Astrocyte (in vitro differentiated cells and primary cell): ENCODE data around the gene EPS8L3.

Experiments used
- CTCF ChIP-seq: IDR thresholded peaks from 2 replicates; pipeline ENCODE4 v1.5.1; 2011; ENCODE audit warnings: low read depth, mild to moderate bottlenecking, inconsistent platforms, low read length, moderate library complexity; ENCODE audit not compliant: insufficient read depth
- EZH2 ChIP-seq: IDR thresholded peaks from 2 replicates; pipeline ENCODE4 v1.6.1; 2012; ENCODE audit warnings: mild to moderate bottlenecking, low read length, inconsistent platforms; ENCODE audit not compliant: insufficient read depth

GRCh38 chr1:109726728-109727373, 36.9 kb downstream of the EPS8L3 start:
- TF ChIP-seq CTCF, result no peak
- no peak for TF ChIP-seq EZH2
